Dendritic cell treated with granulocyte-macrophage colony-stimulating factor and Interleukin-4, amounts not matched to agents 40 ng/mL and 50 ng/mL, for 4 days (primary cell): ENCODE measurements around the gene COL11A1.

Experiments used
- H3K27ac Mint-ChIP-seq: one replicate; pipeline ENCODE4 v1.8.0; 2022; ENCODE audit warnings: mild to moderate bottlenecking, mixed read lengths
- H3K27me3 Mint-ChIP-seq: one replicate; pipeline ENCODE4 v1.8.0; 2022; ENCODE audit warnings: mild to moderate bottlenecking, mixed read lengths
- H3K36me3 Mint-ChIP-seq: one replicate; pipeline ENCODE4 v1.8.0; 2022; ENCODE audit warnings: low read depth, mixed read lengths
- H3K4me1 Mint-ChIP-seq: one replicate; pipeline ENCODE4 v1.8.0; 2022; ENCODE audit warnings: low read depth, mixed read lengths
- H3K4me3 Mint-ChIP-seq: one replicate; pipeline ENCODE4 v1.8.0; 2022; ENCODE audit warnings: mild to moderate bottlenecking, moderate library complexity, mixed read lengths
- H3K9me3 Mint-ChIP-seq: one replicate; pipeline ENCODE4 v1.8.0; 2022; ENCODE audit warnings: mixed read lengths
- intact Hi-C: fragments of 100-400 bp; cut with micrococcal nuclease; formaldehyde crosslinking; loops from one replicate; pipeline ENCODE4 v1.15.0; 2022

COL11A1 gene

DNA sequence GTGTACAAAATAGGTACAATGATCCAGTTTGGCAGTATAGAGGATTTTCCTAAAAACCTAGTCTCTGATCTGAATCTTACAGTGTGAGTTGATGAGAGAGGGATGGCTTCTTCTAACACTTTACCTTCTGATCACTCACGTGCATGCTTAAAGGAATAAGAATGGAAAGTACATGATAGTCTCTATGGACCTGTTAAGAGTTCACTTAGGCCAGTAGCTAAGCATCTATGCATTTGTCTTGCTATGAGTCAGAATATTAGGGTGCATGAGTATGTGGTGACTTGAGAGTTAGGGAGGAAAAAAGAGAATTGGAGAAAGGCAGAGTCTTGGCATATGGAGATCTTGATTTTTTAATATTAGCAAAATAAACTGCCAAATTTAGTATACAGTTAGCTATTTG lies 206.3 kb downstream of the COL11A1 start:
- no peaks in the 10 kb centered on the region for H3K9me3 Mint-ChIP-seq
- intact Hi-C loops: no loop called here
- H3K4me3 Mint-ChIP-seq: no peak overlapping the region
- no peaks in the 10 kb centered on the region for H3K36me3 Mint-ChIP-seq
- H3K27me3 Mint-ChIP-seq: no peaks in the 10 kb centered on the region
- no peak overlapping the region for H3K27ac Mint-ChIP-seq
- H3K4me1 Mint-ChIP-seq: no peaks in the 10 kb centered on the region

GRCh38 chr1:102899935-102900334 lies 208.4 kb downstream of the COL11A1 start:
- Mint-ChIP-seq H3K4me3 (no peak overlapping the region), H3K36me3 (no peaks in the 10 kb centered on the region), H3K9me3 (no peaks in the 10 kb centered on the region), H3K4me1 (no peaks in the 10 kb centered on the region), H3K27me3 (no peaks in the 10 kb centered on the region), H3K27ac (no peak overlapping the region)
- intact Hi-C loops: no loop called here

DNA sequence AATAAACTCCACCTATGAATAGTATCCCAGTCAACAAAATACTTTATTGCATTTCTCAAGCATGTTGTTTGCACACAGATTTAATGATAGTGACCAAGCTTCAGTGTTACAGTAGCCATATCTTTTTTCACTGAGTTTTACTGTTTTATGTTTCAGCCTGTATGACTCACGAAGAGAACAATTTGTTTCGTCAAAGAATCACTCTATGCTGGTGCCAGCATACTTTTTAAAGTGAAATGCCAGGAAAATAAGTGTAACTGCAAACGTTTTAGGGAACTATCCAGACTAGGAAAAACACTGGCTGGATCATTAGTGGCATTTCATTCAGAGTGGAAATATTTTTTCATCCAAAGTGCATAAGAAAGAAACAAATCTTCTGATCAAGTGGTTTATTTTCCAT lies 210.8 kb downstream of the COL11A1 start:
- Mint-ChIP-seq H3K27ac (no peak overlapping the region), H3K9me3 (no peaks in the 10 kb centered on the region), H3K27me3 (no peaks in the 10 kb centered on the region), H3K4me1 (no peaks in the 10 kb centered on the region), H3K36me3 (no peaks in the 10 kb centered on the region), H3K4me3 (no peak overlapping the region)
- intact Hi-C loops: no loop called here

GRCh38 chr1:102896771-102897170 lies 211.6 kb downstream of the COL11A1 start:
- Mint-ChIP-seq H3K4me3 (no peak overlapping the region), H3K27ac (no peak overlapping the region), H3K9me3 (no peaks in the 10 kb centered on the region), H3K4me1 (no peaks in the 10 kb centered on the region), H3K27me3 (no peaks in the 10 kb centered on the region), H3K36me3 (no peaks in the 10 kb centered on the region)
- intact Hi-C loops: no loop called here

- Mint-ChIP-seq H3K27ac (no peak overlapping the region), H3K4me1 (no peaks in the 10 kb centered on the region), H3K9me3 (no peaks in the 10 kb centered on the region), H3K4me3 (no peak overlapping the region), H3K36me3 (no peaks in the 10 kb centered on the region), H3K27me3 (no peaks in the 10 kb centered on the region)
- intact Hi-C loops: no loop called here
These were observed 212.0 kb downstream of the COL11A1 start for GRCh38 chr1:102896286-102896685.

DNA sequence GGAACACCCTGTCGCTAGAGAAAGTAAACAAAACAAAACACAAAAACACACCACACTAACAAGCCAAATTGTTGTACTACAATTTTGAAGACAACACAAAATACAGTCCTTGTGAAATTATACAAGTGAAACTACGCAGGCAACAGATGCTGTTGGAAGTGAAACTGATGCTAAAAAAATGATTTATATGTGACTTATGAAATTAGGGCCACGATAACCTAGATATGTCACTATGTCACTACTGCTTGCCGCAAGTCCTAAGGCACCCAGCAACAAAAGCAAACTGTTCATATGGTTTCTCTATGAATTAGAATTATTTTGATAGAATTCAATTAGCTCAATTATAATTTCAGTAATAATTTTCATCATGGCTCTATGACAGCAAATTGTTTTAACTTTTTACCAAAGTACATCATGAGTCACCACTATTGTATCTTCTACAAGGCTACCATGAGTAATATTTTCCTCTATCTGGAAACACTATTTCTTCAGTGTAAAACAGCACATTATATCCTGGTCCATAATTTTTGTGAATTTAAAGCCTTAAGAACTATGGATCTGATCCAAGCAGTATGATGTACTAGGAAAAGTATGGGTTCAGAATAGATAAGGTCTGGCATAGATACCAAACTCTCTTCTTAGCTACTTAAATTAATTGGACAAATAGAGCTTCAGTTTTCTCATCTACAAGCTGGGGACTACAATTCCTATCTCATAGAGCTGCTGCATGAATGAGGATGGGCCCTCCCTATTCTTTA lies 216.3 kb downstream of the COL11A1 start:
- Mint-ChIP-seq H3K4me1 (no peaks in the 10 kb centered on the region), H3K27ac (no peak overlapping the region), H3K27me3 (no peaks in the 10 kb centered on the region), H3K4me3 (no peak overlapping the region), H3K36me3 (no peaks in the 10 kb centered on the region), H3K9me3 (no peaks in the 10 kb centered on the region)
- intact Hi-C loops: no loop called here

DNA sequence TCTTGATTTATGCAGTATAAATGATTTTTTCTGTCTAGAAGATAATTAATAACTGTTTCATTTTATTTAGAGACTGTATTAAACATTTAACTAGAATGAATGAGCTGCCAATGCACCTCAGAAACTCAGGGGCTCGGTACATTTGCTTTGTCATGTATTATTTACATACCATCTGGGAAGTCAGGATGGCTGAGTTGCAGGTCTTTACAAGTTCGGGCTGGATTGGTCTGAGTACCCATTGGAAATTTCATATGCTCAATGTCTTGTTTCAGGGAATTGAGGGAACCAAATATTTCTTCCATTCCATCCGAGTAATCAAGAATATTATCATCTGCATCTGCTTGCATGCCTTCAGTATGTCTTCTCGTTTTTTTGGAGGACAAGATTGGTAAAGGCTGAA lies 221.7 kb downstream of the COL11A1 start:
- Mint-ChIP-seq H3K27me3 (no peaks in the 10 kb centered on the region), H3K27ac (no peak overlapping the region), H3K4me3 (no peak overlapping the region), H3K4me1 (no peaks in the 10 kb centered on the region), H3K9me3 (no peaks in the 10 kb centered on the region), H3K36me3 (no peaks in the 10 kb centered on the region)
- intact Hi-C loops: no loop called here

DNA sequence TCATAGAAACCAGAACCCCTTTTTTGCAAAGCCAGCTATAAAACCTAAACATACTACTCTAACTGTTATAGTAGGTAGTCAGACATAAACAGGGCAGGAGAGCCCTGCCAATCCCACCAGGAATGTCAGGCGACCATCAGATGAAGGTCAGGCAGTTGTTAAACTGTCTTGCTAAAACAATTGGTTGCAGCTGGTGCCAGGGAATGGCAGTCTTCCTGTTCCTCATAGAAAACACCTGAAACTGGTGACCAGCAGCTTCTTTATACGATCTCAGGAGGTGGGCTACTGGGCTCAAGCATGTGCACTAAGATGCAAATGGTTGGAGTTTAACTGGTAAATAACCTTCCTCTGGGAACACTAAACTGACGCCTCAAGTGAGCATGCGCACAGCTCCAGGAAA lies 224.1 kb downstream of the COL11A1 start:
- Mint-ChIP-seq H3K4me1 (no peaks in the 10 kb centered on the region), H3K9me3 (no peaks in the 10 kb centered on the region), H3K4me3 (no peak overlapping the region), H3K27ac (no peak overlapping the region), H3K27me3 (no peaks in the 10 kb centered on the region), H3K36me3 (no peaks in the 10 kb centered on the region)
- intact Hi-C loops: no loop called here

- H3K36me3 Mint-ChIP-seq: no peaks in the 10 kb centered on the region
- no peaks in the 10 kb centered on the region for H3K4me1 Mint-ChIP-seq
- no peak overlapping the region for H3K4me3 Mint-ChIP-seq
- intact Hi-C loops: no loop called here
- H3K27ac Mint-ChIP-seq: no peak overlapping the region
- no peaks in the 10 kb centered on the region for H3K27me3 Mint-ChIP-seq
- H3K9me3 Mint-ChIP-seq: no peaks in the 10 kb centered on the region
These were observed 228.8 kb downstream of the COL11A1 start for GRCh38 chr1:102879439-102879993.

DNA sequence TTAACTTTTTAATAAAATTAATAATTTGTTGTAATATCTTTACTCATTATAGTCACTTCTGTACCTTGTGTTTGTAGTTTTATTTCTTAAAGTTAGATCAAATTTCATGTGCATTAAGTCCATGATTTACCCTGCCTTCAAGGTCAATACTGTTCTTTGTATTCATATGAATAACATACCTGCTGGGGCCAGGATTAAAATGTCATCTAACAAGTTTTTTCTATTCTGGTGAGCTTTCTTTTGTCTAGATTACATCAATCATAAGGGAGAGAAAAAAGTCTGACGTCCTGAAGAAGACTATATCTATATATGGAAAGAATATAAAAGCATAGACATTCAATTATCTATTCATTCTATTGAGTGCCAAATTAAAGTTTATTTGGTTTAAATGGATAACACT lies 232.6 kb downstream of the COL11A1 start:
- Mint-ChIP-seq H3K4me3 (no peak overlapping the region), H3K27me3 (no peaks in the 10 kb centered on the region), H3K4me1 (no peaks in the 10 kb centered on the region), H3K36me3 (no peaks in the 10 kb centered on the region), H3K27ac (no peak overlapping the region), H3K9me3 (peaks cover 24% of the 10 kb centered on the region)
- intact Hi-C loops: no loop called here

DNA sequence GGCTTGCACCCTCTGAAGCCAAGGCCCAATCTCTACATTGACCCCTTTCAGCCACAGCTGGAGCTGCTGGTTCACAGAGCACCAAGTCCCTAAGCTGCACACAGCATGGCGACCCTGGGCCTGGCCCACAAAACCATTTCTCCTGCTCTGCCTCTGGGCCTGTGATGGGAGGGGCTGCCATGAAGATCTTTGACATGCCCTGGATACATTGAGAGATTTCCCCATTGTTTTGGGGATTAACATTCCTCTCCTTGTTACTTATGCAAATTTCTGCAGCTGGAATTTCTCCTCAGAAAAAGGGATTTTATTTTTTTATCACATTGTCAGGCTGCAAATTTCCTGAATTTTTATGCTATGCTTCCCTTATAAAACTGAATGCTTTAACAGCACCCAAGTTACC lies 235.8 kb downstream of the COL11A1 start:
- intact Hi-C loops: no loop called here
- Mint-ChIP-seq H3K4me1 (no peaks in the 10 kb centered on the region), H3K9me3 (peaks cover 44% of the 10 kb centered on the region), H3K4me3 (no peak overlapping the region), H3K36me3 (no peaks in the 10 kb centered on the region), H3K27ac (no peak overlapping the region), H3K27me3 (no peaks in the 10 kb centered on the region)

DNA sequence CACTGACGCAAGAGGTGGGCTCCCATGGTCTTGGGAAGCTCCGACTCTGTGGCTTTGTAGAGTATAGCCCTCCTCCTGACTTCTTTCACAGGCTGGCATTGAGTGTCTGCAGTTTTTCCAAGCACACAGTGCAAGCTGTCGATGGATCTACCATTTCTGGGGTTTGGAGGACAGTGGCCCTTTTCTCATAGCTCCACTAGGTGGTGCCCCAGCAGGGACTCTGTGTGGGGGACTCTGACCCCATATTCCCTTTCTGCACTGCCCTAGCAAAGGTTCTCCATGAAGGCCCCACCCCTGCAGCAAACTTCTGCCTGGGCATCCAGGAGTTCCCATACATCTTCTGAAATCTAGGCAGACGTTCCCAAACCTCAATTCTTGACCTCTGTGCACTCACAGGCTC lies 236.2 kb downstream of the COL11A1 start:
- H3K4me1 Mint-ChIP-seq: no peaks in the 10 kb centered on the region
- H3K9me3 Mint-ChIP-seq: peaks cover 44% of the 10 kb centered on the region
- H3K36me3 Mint-ChIP-seq: no peaks in the 10 kb centered on the region
- H3K27me3 Mint-ChIP-seq: no peaks in the 10 kb centered on the region
- H3K27ac Mint-ChIP-seq: no peak overlapping the region
- H3K4me3 Mint-ChIP-seq: no peak overlapping the region
- intact Hi-C loops: no loop called here

DNA sequence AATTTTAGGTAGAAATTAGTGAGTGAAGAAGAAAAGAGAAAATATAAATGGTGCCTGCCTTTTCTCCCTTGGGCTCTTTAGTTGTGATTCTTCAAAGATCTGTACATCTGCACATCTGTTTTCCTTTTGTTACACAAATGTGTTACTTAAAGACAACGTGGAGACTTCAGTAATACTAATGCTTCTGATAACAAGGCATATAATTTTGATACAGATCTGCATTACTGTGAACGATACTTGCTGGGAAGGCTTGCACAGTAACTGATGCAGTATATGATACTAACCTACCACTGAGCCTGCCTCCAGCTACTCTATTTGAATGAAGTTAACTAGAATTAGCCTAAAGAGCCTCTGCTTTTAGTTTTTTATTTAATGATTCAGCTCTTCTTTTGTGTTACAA lies 244.6 kb downstream of the COL11A1 start:
- H3K9me3 Mint-ChIP-seq: peaks cover 32% of the 10 kb centered on the region
- intact Hi-C loops: no loop called here
- no peak overlapping the region for H3K27ac Mint-ChIP-seq
- H3K4me3 Mint-ChIP-seq: no peak overlapping the region
- H3K36me3 Mint-ChIP-seq: no peaks in the 10 kb centered on the region
- no peaks in the 10 kb centered on the region for H3K4me1 Mint-ChIP-seq
- H3K27me3 Mint-ChIP-seq: no peaks in the 10 kb centered on the region

- no peaks in the 10 kb centered on the region for H3K36me3 Mint-ChIP-seq
- intact Hi-C loops: no loop called here
- H3K4me3 Mint-ChIP-seq: no peak overlapping the region
- no peaks in the 10 kb centered on the region for H3K27me3 Mint-ChIP-seq
- peaks cover 43% of the 10 kb centered on the region for H3K9me3 Mint-ChIP-seq
- no peak overlapping the region for H3K27ac Mint-ChIP-seq
- H3K4me1 Mint-ChIP-seq: no peaks in the 10 kb centered on the region
These were observed 247.1 kb downstream of the COL11A1 start for GRCh38 chr1:102861247-102861646.

DNA sequence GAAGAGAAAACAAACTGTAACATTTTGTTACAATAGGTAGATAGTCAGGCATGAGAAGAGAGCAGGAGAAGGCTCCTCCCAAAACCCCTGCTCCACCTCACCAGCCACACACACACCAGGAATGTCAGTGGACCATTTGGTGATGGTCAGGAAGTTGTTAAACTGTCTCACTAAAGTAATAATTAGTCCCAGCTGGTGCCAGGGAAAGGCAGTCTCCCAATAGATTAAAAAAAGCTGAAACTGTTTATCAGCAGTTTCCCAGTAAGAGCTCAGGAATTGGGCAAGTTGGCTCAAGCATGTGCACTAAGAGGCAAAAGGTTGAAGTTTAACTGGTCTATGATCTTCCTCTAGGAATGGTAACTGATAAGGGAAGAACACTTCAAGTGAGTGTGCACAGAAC lies 249.6 kb downstream of the COL11A1 start:
- H3K4me1 Mint-ChIP-seq: no peaks in the 10 kb centered on the region
- no peaks in the 10 kb centered on the region for H3K36me3 Mint-ChIP-seq
- H3K27me3 Mint-ChIP-seq: no peaks in the 10 kb centered on the region
- no peak overlapping the region for H3K4me3 Mint-ChIP-seq
- H3K27ac Mint-ChIP-seq: no peak overlapping the region
- H3K9me3 Mint-ChIP-seq: peaks cover 63% of the 10 kb centered on the region
- intact Hi-C loops: no loop called here
